Hepatocyte (in vitro differentiated cells): ENCODE data around the gene TCOF1. TPM values are rescaled to one million over a fixed set of nuclear protein-coding genes. Genes with fewer than 3 reads are reported as not detected.

Experiments used
- DNase-seq: peaks from one replicate; pipeline ENCODE4 v3.0.0-alpha.2; 2016; ENCODE audit warnings: low spot score
- H2AFZ ChIP-seq: fragments of 200-600 bp; sonication (generic); 2 replicates; pipeline ENCODE4 v1.6.0; 2016; ENCODE audit warnings: antibody characterized with exemption, mild to moderate bottlenecking
- H3K27ac ChIP-seq: fragments of 200-600 bp; sonication (generic); 2 replicates; pipeline ENCODE4 v1.5.1; 2016; ENCODE audit warnings: mild to moderate bottlenecking
- H3K27me3 ChIP-seq: fragments of 200-600 bp; sonication (generic); 2 replicates; pipeline ENCODE4 v1.6.1; 2016
- H3K36me3 ChIP-seq: fragments of 200-600 bp; sonication (generic); replicated peaks from 2 replicates; pipeline ENCODE4 v1.5.1; 2016; ENCODE audit warnings: low read depth; ENCODE audit not compliant: insufficient read depth
- H3K4me1 ChIP-seq: fragments of 200-600 bp; sonication (generic); 2 replicates; pipeline ENCODE4 v1.5.1; 2016; ENCODE audit warnings: mild to moderate bottlenecking, moderate library complexity; ENCODE audit not compliant: insufficient read depth
- H3K4me2 ChIP-seq: fragments of 200-600 bp; sonication (generic); 2 replicates; pipeline ENCODE4 v1.6.0; 2016
- H3K4me3 ChIP-seq: fragments of 200-600 bp; sonication (generic); 2 replicates; pipeline ENCODE4 v1.5.1; 2016; ENCODE audit warnings: mild to moderate bottlenecking
- H3K79me2 ChIP-seq: fragments of 200-600 bp; sonication (generic); 2 replicates; pipeline ENCODE4 v1.6.0; 2017; ENCODE audit warnings: mild to moderate bottlenecking
- H3K9me2 ChIP-seq: fragments of 200-600 bp; sonication (generic); replicated peaks from 2 replicates; pipeline ENCODE4 v1.6.0; 2017; ENCODE audit warnings: mild to moderate bottlenecking; ENCODE audit not compliant: insufficient read depth
- H3K9me3 ChIP-seq: fragments of 200-600 bp; sonication (generic); 2 replicates; pipeline ENCODE4 v1.5.1; 2016; ENCODE audit warnings: low read depth, mild to moderate bottlenecking
- H4K20me1 ChIP-seq: fragments of 200-600 bp; sonication (generic); 2 replicates; pipeline ENCODE4 v1.6.0; 2016; ENCODE audit warnings: mild to moderate bottlenecking; ENCODE audit not compliant: insufficient read depth, poor library complexity, severe bottlenecking
- EZH2 ChIP-seq: fragments of 200-600 bp; sonication (generic); IDR thresholded peaks from 2 replicates; pipeline ENCODE4 v1.6.1; 2016; ENCODE audit warnings: antibody characterized with exemption, mild to moderate bottlenecking, borderline replicate concordance
- EZH2phosphoT487 ChIP-seq: fragments of 200-600 bp; sonication (generic); IDR thresholded peaks from one replicate; pipeline ENCODE4 v1.6.1; 2018; ENCODE audit warnings: antibody characterized with exemption, mild to moderate bottlenecking, low read depth, moderate library complexity; ENCODE audit not compliant: unreplicated experiment, severe bottlenecking
- WGBS: methylation state at CpG from one replicate; pipeline ENCODE4 v1.1.6; 2016; ENCODE audit warnings: low lambda C conversion rate; ENCODE audit errors: missing lambda C conversion rate; 5-methylcytosine and 5-hydroxymethylcytosine counted together
- polyA plus RNA-seq: library from polyadenylated mRNA; unstranded; fragments of >200 nt; fragmentation: Nextera tagmentation; extraction: Ambion mirVana; gene quantifications from 2 replicates; pipeline ENCODE4 v1.2.1, GENCODE V29; 2016
- total RNA-seq: library from RNA; depleted of rRNA; stranded (reverse); fragments of >200 nt; gene quantifications from 2 replicates; pipeline ENCODE4 v1.2.3, GENCODE V29; 2014
- TF ChIP-seq, protein P1 (sequence below): fragments of 200-600 bp; sonication (generic); IDR thresholded peaks from 2 replicates; pipeline ENCODE4 v1.5.1; 2016; ENCODE audit warnings: antibody characterized with exemption, mild to moderate bottlenecking; ENCODE audit not compliant: poor library complexity

TCOF1 gene
- total and polyA plus RNA-seq, 2 experiments from 2014 or later: 19.9 to 24.0 TPM

DNA sequence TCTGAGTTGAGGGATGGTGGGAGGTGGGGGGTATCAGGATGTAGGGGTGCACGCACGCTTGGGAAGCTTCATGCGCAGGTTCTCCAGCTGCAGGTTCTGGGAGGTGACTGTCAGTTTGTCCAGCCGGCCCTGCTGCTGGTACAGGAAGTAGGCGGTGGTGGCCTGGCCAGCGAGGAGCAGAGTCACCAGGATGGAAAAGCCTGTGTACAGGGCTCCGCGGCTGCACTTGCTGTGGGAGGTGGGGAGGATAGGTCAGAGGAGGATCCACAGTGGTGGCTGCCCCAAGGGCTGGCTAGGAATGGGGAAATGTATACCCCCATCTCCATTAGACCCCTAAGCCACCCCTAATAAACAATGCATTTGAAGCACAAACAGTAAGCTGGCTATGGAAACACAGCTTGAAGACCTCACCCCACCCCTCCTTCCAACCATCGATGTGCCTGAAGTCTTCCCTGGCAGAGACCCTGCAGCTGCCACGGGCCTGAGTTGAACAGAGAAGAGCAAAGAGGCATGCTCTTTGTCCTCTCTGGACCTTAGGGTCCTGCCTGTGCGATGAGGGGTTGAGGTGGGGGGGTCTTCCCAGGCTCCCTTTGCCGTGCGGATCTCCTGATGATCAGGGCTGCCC is 49.7 kb downstream of the TCOF1 start:
- no peaks in the 10 kb centered on the region for H3K36me3 ChIP-seq
- H3K4me2 ChIP-seq: no peak overlapping the region
- WGBS: 82% methylated on average over 13 of the region's 13 CpGs
- no peak overlapping the region for H2AFZ ChIP-seq
- DNase-seq: no peak
- H3K27me3 ChIP-seq: no peaks in the 10 kb centered on the region
- H3K4me1 ChIP-seq: no peaks in the 10 kb centered on the region
- H3K27ac ChIP-seq: no peak overlapping the region
- no peak overlapping the region for H3K4me3 ChIP-seq
- TF ChIP-seq, protein P1, sequence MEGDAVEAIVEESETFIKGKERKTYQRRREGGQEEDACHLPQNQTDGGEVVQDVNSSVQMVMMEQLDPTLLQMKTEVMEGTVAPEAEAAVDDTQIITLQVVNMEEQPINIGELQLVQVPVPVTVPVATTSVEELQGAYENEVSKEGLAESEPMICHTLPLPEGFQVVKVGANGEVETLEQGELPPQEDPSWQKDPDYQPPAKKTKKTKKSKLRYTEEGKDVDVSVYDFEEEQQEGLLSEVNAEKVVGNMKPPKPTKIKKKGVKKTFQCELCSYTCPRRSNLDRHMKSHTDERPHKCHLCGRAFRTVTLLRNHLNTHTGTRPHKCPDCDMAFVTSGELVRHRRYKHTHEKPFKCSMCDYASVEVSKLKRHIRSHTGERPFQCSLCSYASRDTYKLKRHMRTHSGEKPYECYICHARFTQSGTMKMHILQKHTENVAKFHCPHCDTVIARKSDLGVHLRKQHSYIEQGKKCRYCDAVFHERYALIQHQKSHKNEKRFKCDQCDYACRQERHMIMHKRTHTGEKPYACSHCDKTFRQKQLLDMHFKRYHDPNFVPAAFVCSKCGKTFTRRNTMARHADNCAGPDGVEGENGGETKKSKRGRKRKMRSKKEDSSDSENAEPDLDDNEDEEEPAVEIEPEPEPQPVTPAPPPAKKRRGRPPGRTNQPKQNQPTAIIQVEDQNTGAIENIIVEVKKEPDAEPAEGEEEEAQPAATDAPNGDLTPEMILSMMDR: no peak
- TF ChIP-seq EZH2phosphoT487 (no peak), EZH2 (no peak)
- H4K20me1 ChIP-seq: no peaks in the 10 kb centered on the region
- no peaks in the 10 kb centered on the region for H3K9me3 ChIP-seq
- H3K79me2 ChIP-seq: no peaks in the 10 kb centered on the region
- no peaks in the 10 kb centered on the region for H3K9me2 ChIP-seq

DNA sequence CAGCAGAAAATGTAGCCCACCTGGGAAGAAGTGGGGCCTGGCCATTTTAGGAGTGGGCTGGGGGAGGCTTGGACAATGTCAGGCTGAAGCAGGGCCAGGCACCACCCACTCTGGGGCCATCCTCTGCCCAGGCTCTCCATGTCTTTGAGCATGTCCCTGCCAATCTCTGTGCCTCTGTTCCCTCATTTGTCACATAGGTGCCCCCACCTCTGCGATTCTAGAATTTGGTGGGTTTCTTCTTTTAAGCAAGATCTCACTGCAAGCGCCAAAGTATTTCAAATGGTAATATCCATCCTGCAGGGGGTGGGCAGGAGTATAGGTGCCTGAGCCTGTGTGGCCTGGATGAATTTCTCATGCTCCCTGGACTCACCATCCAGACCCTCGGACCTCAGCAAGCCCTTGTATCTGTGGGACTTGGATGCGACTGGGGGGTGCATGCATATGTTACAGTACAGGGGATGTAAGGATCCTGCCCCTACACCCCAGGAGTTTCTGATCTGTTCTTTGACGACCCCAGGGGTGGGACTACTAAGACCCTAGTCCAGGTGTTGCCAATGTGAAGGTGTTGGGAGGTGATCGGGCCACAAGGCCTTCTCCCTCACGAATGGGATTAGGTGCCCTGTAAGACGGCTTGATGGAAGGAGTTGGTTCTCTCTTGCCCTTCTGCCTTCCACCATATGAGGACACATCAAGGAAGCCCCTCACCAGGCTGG is 50.9 kb downstream of the TCOF1 start:
- peaks cover 5% of the 10 kb centered on the region for H3K4me1 ChIP-seq
- H3K27ac ChIP-seq: no peak overlapping the region
- no peaks in the 10 kb centered on the region for H3K36me3 ChIP-seq
- H3K79me2 ChIP-seq: no peaks in the 10 kb centered on the region
- H3K9me2 ChIP-seq: no peaks in the 10 kb centered on the region
- TF ChIP-seq EZH2phosphoT487 (no peak), EZH2 (no peak)
- TF ChIP-seq, protein P1: no peak
- 93% methylated on average over 8 of the region's 8 CpGs for WGBS
- no peak for DNase-seq
- H4K20me1 ChIP-seq: no peaks in the 10 kb centered on the region
- no peak overlapping the region for H3K4me2 ChIP-seq
- H3K4me3 ChIP-seq: no peak overlapping the region
- no peaks in the 10 kb centered on the region for H3K9me3 ChIP-seq
- H3K27me3 ChIP-seq: no peaks in the 10 kb centered on the region
- no peak overlapping the region for H2AFZ ChIP-seq

DNA sequence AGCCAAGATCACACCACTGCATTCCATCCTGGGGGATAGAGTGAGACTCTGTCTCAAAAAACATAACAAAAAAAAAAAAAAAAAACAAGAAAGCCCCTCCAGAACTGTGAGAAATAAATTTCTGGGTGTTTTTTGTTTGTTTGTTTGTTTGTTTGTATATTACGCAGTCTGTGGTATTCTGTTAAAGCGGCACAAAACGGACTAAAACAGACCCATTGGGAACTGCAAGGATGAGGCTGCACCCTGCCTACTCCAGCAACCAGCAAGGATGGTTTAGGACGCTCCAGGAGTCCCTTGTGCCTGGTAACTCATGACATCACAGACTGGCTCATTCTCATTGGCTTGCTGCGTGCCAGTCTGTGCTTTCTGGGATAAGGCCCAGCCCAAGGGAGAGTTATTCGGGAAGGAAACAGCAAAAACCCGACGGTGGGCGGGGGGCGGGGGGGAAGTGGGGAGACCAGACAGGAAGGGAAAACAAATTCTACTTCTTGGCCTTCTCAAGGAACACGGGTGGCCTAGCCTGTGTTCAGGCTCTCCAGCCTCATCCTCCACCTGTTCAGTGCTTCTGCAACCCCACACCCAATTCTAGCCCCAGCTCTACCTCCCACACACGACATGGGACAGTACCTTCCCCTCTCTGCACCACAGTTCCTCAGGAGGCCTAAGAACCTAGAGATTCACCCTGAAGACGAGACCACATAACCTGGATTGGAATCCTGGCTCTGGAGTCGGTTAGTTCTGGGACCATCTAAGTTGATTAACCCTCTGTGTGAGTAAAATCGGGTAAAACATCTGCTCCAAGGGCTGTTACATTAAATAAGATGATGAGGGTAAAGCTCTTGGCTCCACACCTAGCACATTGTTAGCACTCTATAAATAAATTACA is 52.4 kb downstream of the TCOF1 start:
- no peaks in the 10 kb centered on the region for H3K9me3 ChIP-seq
- WGBS: 28% methylated on average over 9 of the region's 15 CpGs
- H3K4me3 ChIP-seq: no peak overlapping the region
- no peaks in the 10 kb centered on the region for H3K27me3 ChIP-seq
- H3K4me2 ChIP-seq: peak overlapping the region; percentile 63
- peak overlapping the region; percentile 75 for H3K27ac ChIP-seq
- H3K36me3 ChIP-seq: no peaks in the 10 kb centered on the region
- no peaks in the 10 kb centered on the region for H4K20me1 ChIP-seq
- no peak for TF ChIP-seq EZH2
- no peak for TF ChIP-seq EZH2phosphoT487
- TF ChIP-seq, protein P1: no peak
- H3K79me2 ChIP-seq: no peaks in the 10 kb centered on the region
- peak overlapping the region; percentile 37 for H2AFZ ChIP-seq
- H3K4me1 ChIP-seq: peaks cover 5% of the 10 kb centered on the region
- H3K9me2 ChIP-seq: no peaks in the 10 kb centered on the region
- peak; percentile 91 for DNase-seq
